Activated CD8-positive, alpha-beta memory T cell treated with anti-CD3 and anti-CD28 coated beads, Interleukin-2, amount 50 U/mL, for 48 hours (primary cell): ENCODE data around the gene CCL17.

Source experiments
- DNase-seq: peaks from one replicate; pipeline ENCODE4 v3.0.0-alpha.2; 2020

CCL17 gene

GRCh38 chr16:57401943-57402640 is 2.5 kb upstream of the CCL17 start:
- DNase-seq: no peak

- no peak for DNase-seq
These were observed 530 bp downstream of the CCL17 start for GRCh38 chr16:57405097-57405496.

GRCh38 chr16:57406881-57407280 is 2.3 kb downstream of the CCL17 start:
- no peak for DNase-seq

GRCh38 chr16:57407521-57408353 is 3.2 kb downstream of the CCL17 start:
- DNase-seq: no peak

DNA sequence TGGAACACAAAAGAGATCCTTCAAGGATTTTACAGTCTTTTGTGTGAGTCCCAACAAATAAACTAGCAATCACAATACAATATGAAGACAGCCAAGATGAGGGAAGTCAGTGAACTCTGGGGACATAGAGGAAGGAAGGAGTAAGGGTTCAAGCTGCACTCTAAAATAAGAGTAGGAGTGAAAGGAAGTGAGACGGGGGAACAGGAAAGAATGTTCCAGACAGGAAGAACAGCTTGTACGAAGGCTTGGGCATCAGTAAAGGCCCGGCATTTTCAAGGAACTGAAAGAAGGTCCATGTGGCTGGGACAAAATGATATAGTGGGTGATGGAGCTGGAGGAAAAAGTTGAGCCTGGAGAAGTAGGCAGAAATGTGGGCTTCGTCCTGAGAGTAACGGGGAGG is 4.5 kb downstream of the CCL17 start:
- no peak for DNase-seq

GRCh38 chr16:57409870-57410587 is 5.5 kb downstream of the CCL17 start:
- no peak for DNase-seq

DNA sequence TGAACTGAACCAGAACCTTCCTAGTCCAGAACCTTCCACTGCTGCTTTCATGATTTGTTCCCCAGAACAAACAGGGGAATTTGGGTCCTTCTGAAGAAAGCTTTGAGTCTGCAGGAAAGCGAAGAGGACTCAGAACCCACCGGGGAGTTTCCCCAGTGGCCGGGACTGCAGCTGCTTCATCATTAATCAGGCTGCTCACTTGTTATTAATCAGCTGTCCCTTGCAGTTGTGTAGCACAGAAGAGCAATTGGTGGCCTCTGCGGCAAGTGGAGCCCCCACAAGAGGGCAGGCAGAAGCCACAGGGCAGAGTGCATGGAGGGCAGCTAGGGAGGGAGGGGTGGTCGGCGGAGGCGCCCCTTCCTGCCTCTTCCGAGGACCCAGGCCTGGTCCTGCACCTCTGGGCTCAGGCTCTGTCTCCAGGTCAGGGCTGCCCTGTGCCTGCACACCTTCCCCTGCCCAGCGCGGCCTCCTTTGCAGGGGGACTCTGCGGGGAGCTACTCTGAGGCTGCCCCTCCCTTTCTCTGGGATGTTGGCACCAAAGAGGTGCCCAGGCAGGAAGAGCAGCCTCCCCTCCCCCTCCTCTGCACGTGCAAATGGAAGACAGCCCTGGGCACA is 6.9 kb downstream of the CCL17 start:
- no peak for DNase-seq

GRCh38 chr16:57412584-57412983 is 8.0 kb downstream of the CCL17 start:
- DNase-seq: no peak

DNA sequence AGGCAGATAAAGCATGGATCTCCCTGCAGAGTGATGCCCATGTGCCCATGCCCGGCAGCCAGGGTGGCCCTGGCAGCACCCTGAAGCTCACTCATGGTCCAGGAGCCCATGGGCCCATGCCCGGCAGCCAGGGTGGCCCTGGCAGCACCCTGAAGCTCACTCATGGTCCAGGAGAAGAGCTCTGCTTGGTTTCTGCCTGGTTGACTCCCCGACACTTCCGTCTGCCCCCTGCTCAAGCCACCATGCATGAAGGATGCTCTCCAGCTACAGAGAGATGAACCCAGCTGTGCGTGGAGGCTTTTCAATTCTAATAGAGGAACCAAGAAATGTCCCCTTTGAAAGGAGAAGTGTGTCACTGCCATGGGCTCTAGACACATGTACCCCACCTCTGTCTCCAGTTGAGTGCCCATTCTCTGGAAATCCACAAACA is 8.7 kb downstream of the CCL17 start:
- no peak for DNase-seq

- DNase-seq: no peak
These were observed 9.2 kb downstream of the CCL17 start for GRCh38 chr16:57413733-57414132.

GRCh38 chr16:57416084-57416483 is 11.5 kb downstream of the CCL17 start:
- no peak for DNase-seq

DNA sequence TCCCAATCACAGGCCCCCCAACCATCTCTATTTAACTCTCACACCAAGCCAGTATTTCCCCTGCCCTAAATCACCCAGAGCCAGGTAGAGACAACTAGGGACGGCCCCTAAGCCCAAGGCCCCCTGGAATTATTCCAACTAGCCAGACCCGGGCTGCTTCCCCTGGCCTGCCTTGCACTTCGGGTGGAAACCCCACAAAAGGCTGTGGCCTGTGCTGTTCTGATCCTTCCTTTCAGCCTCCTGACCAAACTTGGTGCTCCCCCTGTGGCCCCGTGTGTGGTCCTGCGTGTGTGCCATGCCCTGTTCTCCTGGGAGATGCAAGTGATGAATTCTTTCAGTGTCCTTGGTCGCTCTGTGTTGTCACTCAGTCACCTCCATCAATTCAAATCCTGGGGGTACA is 14.9 kb downstream of the CCL17 start:
- no peak for DNase-seq

- no peak for DNase-seq
These were observed 17.7 kb downstream of the CCL17 start for GRCh38 chr16:57422026-57422944.

DNA sequence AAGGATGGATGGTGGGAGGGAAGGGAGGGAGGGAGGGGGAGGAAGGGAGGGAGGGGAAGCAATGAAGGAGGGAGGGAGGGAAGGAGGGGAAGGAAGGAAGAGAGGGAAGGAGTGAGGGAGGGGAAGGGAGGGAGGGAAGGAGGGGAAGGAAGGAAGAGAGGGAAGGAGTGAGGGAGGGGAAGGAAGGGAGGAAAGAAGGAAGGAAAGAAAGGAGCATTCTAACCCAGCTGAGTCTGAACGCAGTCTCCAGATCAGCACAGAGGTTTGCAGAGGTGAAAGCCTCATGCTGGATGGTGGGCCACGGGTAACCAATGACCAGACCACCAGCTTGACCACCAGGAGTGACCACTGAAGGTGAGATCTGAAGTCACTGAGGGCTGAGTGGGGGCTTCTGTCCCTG is 18.6 kb downstream of the CCL17 start:
- no peak for DNase-seq

- DNase-seq: no peak
These were observed 20.0 kb downstream of the CCL17 start for GRCh38 chr16:57424583-57424982.

GRCh38 chr16:57426356-57426755 is 21.8 kb downstream of the CCL17 start:
- no peak for DNase-seq

DNA sequence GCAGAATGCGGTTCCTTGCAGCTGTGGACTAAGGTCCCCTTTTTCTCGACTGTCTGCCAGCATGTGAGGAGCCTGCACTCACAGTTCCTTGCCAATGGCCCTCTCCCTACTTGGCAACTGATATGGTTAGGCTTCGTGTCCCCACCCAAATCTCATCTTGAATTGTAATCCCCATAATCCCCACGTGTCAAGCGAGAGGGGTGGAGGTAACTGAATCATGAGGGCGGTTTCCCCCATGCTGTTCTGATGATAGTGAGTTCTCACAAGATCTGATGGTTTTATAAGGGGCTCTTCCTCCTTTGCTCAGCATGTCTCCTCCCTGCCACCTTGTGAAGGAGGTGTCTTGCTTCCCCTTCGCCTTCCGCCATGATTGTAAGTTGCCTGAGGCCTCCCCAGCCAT is 22.7 kb downstream of the CCL17 start:
- no peak for DNase-seq

DNA sequence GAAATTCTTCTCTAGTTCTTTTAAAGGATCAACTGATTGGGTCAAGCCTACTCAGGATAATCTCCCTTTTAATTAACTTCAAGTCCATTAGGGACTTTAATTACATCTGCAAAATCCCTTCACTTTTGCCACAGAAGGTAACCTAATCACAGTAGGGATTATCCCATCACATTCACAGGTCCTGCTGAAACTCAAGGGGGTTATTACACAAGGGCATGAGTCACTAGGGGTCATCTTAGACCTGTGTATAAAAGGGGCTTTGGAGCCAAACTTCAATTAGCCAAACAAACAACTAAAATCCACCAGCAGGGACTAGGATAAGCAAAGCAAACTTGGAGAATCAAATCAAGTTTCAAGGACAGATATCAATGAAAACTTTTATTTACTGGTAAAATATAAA is 23.3 kb downstream of the CCL17 start:
- no peak for DNase-seq

GRCh38 chr16:57430955-57431354 is 26.4 kb downstream of the CCL17 start:
- no peak for DNase-seq

- DNase-seq: no peak
These were observed 27.9 kb downstream of the CCL17 start for GRCh38 chr16:57432505-57432904.

- no peak for DNase-seq
These were observed 28.4 kb downstream of the CCL17 start for GRCh38 chr16:57432989-57433388.

DNA sequence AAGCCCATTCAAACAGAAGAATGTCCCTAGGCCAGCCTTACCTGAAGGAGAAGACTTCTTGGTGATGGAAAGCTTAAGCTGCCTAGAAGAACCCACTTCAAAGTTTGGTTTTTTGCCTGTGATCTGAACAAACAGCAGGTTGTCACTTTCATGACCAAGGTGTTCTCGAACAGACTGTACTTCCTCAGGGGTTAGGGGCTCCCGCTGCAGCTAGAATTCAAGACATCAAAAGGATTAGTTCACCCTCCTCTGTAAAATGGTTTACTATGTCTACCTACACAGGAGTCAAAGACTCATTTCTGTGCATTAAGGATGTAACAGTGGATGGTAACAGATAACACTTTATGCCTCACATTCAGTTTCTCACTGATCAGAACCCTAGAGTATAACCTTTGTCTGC is 29.4 kb downstream of the CCL17 start:
- DNase-seq: no peak
